Fibroblast of skin of left quadriceps (primary cell): ENCODE data around the gene TMEM164.
"Not testable (repeated sequence)": the region's sequence is repeated elsewhere in the genome, so short reads cannot be mapped to it uniquely, and the experiment has no call there.

Source experiments
- DNase-seq, 2 experiments: peaks; one replicate each; pipeline ENCODE4 v3.0.0-alpha.2; 2013; ENCODE audit warnings: low read depth in 2 of 2

The TMEM164 gene

DNA sequence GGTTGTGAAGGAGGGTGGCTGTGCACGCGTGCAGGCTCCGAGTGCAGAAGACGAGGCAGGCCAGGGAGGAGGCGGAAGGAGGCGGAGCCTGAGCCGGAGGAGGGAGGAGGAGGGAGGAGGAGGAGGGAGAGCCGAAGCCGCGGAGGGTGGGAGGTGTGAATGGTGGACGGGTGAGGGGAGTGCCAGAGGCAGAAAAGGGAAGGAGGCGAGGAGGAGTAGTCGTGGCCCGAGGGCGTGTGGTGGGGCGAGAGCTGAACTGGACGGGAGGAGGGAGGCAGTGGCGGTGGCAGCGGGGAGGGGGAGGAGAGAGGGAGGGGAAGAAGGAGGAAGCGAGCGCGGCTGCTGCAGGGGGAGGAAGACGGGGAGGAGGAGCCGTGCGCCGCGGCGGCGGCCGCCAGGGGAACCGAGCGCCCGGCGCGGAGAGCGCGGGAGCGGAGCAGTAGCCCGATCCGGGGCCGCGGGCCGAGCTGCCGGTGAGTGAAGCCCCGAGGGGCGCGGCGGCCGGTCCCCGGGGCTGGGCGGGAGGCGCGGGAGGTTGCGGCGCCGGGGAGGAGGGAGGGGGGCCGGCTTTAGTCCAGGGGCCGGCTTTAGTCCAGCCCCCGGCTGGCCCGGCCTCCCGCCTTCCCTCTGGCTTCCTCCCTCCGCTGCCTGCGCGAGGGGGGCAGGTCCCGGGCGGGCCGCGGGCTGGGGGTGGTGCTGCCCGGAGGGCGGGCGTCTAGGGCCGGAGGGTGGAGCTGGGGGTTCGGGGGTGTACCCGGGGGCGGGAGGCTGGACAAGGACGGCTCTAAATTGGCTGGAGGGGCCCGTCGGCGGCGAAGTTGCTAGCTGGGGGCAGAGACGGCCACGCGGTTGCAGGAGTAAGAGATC, at the start of gene TMEM164:
TSS of gene TMEM164 (plus strand) at position 815 of the 867 bp plus-strand sequence. CDS start 661 bp downstream, outside the sequence.
- DNase-seq, result peak; percentile 40 to 45

DNA sequence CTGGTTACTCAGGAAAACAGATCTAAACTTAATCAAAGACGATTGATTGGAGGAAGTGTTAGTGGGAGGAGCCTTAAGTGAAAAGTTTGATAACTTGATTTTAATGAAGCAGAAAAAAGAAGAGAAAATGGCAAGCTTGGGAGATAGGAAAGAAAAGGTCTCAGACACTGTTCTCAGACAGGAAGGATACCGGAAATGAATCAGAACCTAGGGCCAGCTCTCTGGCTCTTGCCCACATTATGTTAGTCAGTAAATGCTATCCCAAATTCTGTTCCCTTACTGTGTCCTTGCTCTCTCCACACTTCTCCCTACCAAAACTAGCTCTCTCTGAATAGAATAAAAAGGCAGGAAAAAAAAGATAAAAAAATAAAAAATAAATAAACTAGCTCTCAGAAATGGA, 48.6 kb upstream of the TMEM164 start:
- no peak for DNase-seq

DNA sequence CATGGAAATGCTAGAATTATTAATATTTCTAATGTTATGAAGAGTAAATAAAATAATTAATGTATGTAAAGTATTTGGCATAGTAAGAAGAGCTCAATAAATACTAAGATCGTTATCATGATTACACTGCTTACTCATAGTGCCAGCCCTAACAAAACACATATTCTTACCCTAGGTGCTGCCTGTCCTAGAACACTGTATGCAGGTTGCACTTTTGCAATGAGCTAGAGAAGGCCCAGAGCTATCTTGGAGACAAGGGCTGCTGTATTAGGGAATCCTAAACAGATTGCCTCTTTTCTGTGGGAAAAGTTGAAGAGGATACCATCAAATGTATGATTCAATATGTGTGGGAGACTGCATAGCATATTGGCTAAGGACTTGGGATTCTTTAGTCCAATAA, 48.0 kb upstream of the TMEM164 start:
- no peak for DNase-seq

DNA sequence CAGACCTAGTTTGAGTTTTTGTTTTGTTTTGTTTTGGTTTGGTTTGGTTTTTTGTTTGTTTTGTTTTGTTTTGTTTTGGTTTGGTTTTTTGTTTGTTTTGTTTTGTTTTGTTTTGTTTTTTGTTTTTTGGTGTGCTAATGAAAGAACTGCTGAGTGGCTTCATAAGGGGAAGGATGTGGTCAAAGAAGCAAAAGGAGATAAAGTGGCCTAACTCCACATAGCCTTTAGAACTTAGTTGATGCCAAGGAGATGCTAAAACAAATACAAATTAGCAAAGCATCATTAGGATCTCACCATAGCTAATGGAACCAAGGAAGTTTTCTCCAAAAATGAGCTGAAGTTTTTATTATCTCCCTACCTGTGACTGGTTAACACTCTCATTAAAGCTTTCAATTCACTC, 44.6 kb upstream of the TMEM164 start:
- no peak for DNase-seq

DNA sequence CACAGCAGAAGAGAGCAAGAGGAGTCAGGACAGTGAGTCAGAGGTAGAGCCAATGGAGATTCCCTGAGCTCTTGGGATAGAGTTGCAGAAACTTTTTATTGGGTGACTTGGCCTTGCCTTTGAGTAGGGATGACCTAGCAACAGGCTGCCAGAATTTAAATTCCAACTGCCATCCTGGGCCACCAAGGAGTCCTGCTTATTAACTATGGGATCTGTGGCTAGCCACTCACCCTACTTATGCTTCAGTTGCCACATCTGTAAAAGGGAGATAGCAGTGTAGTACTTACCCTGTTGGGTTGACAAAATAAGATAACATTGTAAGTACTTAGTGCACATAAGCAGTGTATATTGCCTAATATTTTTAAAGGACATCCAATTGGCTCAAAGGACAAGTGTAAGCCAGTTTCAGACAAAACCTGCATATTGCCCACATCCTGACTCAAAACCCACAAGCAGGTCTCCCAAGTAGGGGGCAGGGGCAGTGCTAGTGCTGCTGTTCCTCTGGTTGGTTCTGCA, 43.5 kb upstream of the TMEM164 start:
- DNase-seq, result no peak

DNA sequence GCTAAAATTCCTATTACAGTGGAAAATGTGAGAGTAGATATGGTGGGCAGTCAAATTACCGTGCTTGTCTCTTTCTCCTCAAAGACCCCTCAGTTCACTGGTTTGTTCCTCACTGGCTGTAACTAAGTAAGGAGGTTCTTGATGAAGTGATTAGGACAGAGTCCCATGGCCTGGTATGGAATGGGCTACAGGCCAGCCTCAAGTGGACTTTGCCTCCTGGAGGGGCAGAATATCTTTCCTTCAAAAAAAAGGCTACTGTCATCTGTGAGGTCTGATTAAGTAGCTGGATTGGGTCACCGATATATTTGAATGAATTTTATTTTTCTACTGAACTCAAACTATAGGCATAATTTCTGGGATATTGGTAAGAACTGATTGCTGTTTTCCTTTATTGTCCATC, 38.5 kb upstream of the TMEM164 start:
- no peak for DNase-seq

DNA sequence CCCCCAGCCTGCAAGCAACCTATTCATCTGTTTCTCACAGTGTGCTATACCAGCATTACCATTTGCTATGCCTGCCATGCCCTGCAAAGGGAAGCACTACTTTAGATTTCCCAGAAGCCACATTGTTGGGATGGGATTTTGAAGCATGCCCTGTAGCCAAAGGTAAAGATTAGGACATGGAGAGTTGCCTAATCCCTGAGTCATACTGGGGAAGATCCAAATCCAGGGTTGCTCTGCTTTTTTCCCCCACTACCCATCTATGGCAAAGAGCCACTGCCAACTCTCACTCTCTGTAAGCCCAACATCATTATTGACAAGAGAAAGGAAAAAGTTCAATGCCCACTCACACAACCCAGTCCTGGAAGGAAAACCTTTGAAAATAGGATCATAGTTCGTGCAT, 36.7 kb upstream of the TMEM164 start:
- DNase-seq, result no peak

DNA sequence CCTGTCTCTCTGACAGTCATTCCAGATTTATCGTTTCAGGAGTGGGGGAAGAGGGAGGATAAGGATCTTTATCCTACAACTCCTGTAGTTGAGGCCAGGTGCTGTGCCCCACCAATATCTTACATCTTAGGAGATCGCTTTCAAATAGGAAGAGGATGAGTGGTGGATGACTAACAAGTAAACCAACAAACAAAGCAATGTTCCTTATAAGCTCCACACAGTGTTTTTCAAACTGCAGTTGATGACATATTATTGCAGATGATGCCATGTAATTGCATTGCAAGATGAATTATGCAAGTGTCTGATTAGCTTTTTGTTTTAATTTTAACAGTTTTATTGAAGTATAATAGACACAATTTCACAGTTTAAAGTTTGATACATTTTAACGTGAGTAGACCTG, 35.8 kb upstream of the TMEM164 start:
- DNase-seq, result no peak

DNA sequence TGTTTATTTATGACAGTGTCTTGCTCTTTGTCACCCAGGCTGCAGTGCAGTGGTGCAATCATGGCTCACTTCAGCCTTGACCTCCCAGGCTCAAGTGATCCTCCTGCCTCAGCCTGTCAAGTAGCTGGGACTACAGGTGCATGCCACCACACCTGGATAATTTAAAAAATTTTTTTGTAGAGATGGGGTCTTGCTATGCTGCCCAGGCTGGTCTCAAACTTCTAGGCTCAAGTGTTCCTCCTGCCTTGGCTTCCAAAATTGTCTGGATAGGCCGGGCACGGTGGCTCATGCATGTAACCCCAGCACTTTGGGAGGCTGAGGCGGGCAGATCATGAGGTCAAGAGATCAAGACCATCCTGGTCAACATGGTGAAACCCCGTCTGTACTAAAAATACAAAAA, 32.1 kb upstream of the TMEM164 start:
- DNase-seq, result not testable (repeated sequence)

DNA sequence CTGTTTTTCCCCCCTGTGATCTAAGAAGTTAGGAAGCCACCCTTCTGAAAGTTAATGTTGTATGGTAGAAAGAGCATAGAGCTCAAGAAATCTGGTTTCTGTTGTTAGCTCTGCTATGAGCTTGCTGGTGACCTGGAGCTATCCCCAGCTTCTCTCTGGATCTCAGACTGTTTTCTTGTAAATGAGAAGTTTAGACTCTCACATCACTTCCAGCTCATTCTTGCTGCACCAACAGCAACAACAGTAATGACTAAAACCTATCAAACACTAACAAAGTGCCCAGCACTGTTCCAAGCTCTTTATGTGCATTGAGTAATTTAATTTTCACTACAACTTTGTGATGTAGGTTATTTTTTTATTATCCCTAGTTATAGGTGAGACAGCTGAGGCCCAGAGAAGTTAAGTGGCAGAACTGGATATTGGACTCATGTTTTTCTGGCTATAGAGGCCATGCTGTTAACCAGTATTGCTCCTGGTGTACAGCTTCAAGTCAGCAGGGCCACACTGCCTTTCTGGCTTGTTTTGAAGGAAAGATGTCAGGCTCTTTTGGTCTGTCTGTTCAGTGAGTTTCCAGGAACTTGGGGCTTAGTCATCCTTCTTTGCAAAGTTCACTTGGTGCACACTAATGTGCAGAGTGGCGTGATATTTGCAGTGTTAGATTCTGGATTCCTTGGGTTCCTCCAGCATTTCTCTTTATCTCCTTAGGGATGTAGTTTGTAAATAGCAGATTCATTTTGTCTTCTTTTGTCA, 27.8 kb upstream of the TMEM164 start:
- DNase-seq, result no peak

DNA sequence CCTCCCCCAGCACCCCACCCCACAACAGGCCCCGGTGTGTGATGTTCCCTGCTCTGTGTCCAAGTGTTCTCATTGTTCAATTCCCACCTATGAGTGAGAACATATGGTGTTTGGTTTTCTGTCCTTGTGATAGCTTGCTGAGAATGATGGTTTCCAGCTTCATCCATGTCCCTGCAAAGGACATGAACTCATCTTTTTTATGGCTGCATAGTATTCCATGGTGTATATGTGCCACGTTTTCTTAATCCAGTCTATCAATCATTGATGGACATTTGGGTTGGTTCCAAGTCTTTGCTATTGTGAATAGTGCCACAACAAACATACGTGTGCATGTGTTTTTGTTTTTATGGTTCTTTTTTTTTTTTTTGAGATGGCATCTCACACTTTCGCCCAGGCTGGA, 17.7 kb upstream of the TMEM164 start:
- DNase-seq, result not testable (repeated sequence)

DNA sequence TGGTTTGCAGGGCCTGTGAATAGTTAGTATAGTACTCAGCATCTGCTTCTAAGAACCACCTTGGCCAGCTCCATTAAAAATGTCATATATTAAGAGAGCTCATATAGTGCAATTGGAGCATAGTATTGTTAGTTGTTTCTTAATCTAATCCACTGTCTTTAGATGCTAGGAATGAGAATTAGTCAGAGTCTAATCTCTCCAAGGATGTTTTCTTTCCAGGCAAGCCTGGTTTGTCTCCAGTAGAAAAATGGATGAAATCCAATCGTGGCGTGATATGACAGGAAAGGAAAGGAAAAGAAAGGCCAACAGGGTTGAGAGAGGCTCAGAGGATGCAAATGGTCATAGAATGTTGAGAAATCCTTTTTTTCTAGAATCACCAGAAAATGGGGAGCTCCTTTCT, 15.0 kb upstream of the TMEM164 start:
- DNase-seq, result no peak

DNA sequence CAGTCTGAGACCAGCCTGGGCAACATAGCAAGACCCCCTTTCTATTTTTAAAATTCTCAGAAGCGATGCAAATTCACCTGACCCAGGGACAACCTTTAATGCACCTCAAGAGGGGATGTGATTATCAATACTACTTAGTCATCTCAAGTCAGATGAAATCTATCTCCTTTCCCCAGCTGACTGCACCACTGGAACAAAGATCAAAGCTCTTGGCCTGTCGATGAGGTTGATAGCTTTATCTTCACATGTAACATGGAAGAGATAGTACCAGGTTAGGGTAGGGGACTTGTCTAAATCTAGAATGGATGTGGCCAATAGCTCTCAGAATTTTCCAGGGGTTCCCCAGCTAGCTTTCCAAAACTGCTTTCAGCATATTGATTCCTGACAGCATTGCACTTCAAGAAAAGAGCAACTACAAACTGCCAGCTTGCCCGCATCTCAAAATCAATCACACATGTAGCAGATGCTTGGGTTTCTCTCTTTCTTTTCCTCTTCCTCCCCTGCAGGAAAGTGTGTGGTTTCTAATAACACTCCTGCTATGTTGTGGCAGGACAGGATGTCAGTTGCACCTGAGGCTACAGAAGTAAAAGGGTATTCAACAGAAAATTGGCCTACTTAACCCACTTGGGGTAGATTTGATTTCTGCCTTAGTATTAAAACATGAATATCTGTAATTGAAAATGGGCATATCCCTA, 12.2 kb upstream of the TMEM164 start:
- DNase-seq, result no peak

DNA sequence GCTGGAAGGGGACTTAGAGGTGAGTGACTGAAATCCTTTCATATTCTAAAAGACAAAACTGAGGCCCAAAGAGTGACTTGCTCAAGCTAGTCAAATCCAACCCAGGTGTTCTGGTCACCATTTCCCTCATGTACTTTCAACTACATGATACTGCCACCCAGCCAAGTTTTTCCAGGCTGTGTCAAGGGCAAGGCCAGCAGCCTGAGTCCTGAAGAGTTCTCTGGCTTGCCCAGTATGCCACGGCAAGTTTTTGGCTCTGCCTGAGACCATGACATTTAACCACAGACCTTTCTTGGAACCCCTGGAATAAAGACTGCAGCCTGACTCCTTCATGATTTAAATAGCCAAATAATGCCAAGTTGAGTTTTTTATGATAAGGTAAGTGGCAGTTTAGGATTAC, 10.7 kb upstream of the TMEM164 start:
- DNase-seq, result no peak

DNA sequence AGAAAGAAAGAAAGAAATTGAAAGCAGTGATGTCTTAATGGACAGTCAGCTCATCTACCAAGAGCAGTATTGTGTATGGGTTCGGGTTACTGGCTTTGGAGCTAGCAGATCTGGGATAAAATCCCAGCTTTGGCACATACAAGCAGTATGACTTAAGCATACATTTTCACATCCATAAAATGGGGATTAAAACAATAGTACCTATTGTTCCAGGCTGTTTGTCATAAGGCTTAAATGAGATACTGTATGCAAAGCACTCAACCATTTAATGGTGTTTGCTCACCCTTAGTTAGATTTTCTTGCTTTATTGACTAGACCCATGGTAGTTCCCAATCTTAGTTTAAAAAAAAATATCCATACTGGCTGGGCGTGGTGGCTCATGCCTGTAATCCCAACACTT, 7.8 kb upstream of the TMEM164 start:
- DNase-seq, result no peak

DNA sequence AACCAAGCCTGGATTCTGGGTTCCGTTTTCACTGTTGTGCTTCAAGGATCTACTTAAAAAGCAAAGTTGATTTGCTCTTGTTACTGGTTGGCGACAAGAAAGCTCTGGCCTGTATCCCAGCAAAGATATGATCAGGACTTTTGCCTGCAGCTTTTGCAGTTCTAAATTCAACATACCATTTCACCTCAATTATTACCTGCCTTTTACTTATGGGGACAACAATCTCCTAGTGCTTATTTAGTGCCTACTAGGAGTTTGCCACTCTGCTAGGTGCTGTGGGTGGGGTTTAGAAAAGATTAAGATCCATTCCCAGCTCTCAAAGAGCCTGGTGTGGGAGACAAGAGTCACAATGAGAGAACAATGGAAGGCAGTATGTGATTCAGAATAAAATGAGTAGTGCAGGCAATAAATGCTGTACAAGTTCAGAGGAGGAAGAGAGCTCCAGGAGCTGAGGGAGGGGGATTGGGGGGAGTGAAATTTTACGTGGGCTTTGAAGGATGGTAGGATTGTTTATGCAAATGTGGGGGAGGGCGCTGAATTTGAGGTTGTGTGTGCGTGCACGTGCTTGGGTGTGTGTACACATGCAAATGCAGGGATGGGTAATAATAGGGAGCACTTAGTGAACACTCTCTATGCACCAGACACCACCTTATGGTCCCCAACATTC, 5.0 kb upstream of the TMEM164 start:
- no peak for DNase-seq

DNA sequence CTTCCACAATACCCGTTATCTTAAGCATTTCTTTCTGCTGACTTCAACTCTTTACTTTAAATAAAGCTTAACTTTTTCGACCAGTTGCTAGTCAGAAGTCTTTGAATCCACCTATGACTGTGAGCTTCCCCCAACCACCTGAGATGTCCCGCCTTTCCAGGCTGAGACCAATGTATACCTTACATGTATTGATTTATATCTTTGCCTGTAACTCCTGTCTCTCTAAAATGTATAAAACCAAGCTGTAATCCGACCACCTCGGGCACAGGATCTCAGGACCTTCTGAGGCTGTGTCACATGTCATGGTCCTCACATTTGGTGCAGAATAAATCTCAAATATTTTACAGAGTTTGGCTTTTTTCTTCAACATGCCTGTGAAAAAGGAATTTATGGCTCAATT, 2.9 kb upstream of the TMEM164 start:
- no peak for DNase-seq

DNA sequence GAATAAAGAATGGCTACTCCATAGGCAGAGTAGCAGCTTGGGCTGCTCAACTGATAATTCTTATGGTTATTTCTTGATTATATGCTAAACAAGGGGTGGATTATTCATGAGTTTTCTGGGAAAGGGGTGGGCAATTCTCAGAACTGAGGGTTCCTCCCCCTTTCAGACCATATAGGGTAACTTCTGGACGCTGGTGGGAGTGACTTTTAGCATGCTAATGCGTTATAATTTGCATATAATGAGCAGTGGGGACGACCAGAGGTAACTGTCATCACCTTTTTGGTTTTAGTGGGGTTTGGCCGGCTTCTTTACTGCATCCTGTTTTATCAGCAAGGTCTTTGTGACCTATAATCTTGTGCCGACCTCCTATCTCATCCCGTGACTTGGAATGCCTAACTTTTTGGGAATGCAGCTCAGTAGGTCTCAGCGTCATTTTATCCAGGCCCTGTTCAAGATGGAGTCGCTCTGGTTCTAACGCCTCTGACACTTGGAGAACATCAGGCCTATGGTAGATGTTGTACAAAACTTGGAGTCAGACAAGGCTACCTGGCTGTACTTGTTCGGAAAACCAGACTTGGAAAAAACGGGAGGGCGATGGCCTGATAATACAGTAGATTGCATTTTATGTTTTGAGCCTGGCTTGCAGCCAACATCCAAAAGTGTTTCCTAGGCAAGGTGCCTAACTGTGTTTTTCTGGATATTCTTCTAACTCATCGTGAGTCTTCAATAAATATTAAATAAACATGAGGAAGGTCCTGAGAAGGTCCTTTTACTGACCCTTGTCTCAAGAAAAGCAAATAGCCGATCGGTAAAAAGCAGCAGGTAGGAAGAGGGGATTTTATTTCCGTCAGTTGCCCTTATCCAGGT, 1.8 kb upstream of the TMEM164 start:
- no peak for DNase-seq

DNA sequence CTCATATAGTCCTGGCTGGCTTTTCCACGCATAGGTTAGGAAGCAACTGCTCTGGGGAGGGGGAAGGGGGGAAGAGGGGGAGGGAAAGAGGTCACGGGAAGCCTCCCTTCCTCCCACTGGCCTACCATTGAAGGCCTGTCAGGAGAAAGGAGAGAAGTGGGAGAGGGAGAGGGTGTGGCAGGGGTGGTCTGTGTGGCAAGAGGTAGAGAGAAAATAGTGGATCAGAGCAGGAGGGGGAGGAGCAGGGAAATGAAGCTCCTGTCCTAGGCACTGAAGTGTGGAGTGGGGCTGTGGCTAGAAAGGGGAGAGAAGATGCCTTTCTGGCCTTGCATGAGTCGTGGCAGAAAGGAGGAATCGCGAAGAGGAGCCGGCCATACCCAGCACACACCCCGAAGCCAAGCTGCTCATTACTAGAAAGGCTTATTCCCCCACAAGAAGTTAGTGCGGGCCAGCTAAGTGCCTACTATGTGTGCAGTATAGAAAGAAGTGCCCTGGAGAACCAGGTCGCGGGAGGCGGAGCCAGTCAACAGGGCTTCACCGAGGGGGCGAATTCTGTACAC, 1.1 kb upstream of the TMEM164 start:
- no peak for DNase-seq
